H9 (cell line): Measurements from ENCODE around the gene RAB5A. TPM values are rescaled to one million over a fixed set of nuclear protein-coding genes. Genes with fewer than 3 reads are reported as not detected.

ENCODE experiments used
- DNase-seq: peaks from one replicate; pipeline ENCODE4 v3.0.0-alpha.2; 2017
- H2AFZ ChIP-seq: one replicate; pipeline ENCODE4 v1.6.1; 2013; ENCODE audit warnings: mild to moderate bottlenecking, low read length, control low read depth, moderate library complexity
- H2AK5ac ChIP-seq: 2 replicates; pipeline ENCODE4 v1.6.1; 2013; ENCODE audit warnings: low read length, control low read depth, mixed read lengths; ENCODE audit not compliant: insufficient read length
- H2BK120ac ChIP-seq: one replicate; pipeline ENCODE4 v1.6.1; 2013; ENCODE audit warnings: low read depth, mild to moderate bottlenecking, low read length, control low read depth, inconsistent platforms; ENCODE audit not compliant: poor library complexity, severe bottlenecking
- H2BK12ac ChIP-seq: 2 replicates; pipeline ENCODE4 v1.6.1; 2013; ENCODE audit warnings: low read length, control low read depth, mixed read lengths, low read depth; ENCODE audit not compliant: insufficient read length
- H2BK15ac ChIP-seq: 2 replicates; pipeline ENCODE4 v1.6.1; 2013; ENCODE audit warnings: low read depth, low read length, control low read depth
- H2BK20ac ChIP-seq: one replicate; pipeline ENCODE4 v1.6.1; 2013; ENCODE audit warnings: low read depth, mild to moderate bottlenecking, low read length, control low read depth, inconsistent platforms; ENCODE audit not compliant: poor library complexity, severe bottlenecking
- H2BK5ac ChIP-seq: 2 replicates; pipeline ENCODE4 v1.6.1; 2013; ENCODE audit warnings: low read length, control low read depth, mixed read lengths; ENCODE audit not compliant: insufficient read length
- H3K14ac ChIP-seq: 2 replicates; pipeline ENCODE4 v1.6.1; 2013; ENCODE audit warnings: low read length, control low read depth; ENCODE audit not compliant: insufficient read depth
- H3K18ac ChIP-seq: 2 replicates; pipeline ENCODE4 v1.6.1; 2013; ENCODE audit warnings: low read depth, mild to moderate bottlenecking, mixed read lengths, low read length, control low read depth; ENCODE audit not compliant: insufficient read length
- H3K23ac ChIP-seq: 2 replicates; pipeline ENCODE4 v1.6.1; 2013; ENCODE audit warnings: low read length, control low read depth, mixed read lengths, low read depth; ENCODE audit not compliant: insufficient read length
- H3K23me2 ChIP-seq: 2 replicates; pipeline ENCODE4 v1.6.1; 2013; ENCODE audit warnings: low read depth, mild to moderate bottlenecking, mixed read lengths, low read length, control low read depth; ENCODE audit not compliant: insufficient read length, poor library complexity, severe bottlenecking
- H3K27ac ChIP-seq: 2 replicates; pipeline ENCODE4 v1.5.1; 2013; ENCODE audit warnings: low read length, control low read depth, mixed read lengths, low read depth; ENCODE audit not compliant: insufficient read length
- H3K27me3 ChIP-seq: 2 replicates; pipeline ENCODE4 v1.6.1; 2013; ENCODE audit warnings: low read length, control low read depth, inconsistent platforms; ENCODE audit not compliant: insufficient read depth
- H3K4ac ChIP-seq: 2 replicates; pipeline ENCODE4 v1.6.1; 2013; ENCODE audit warnings: low read depth, mild to moderate bottlenecking, control low read depth, inconsistent platforms, low read length, moderate library complexity
- H3K4me1 ChIP-seq: 2 replicates; pipeline ENCODE4 v1.6.1; 2013; ENCODE audit warnings: low read length, control low read depth, inconsistent platforms; ENCODE audit not compliant: insufficient read depth
- H3K4me2 ChIP-seq: 2 replicates; pipeline ENCODE4 v1.6.1; 2013; ENCODE audit warnings: low read length, control low read depth, mixed read lengths; ENCODE audit not compliant: insufficient read length, insufficient read depth
- H3K56ac ChIP-seq: 2 replicates; pipeline ENCODE4 v1.6.1; 2013; ENCODE audit warnings: low read depth, mild to moderate bottlenecking, mixed read lengths, low read length, control low read depth; ENCODE audit not compliant: insufficient read length
- H3K79me1 ChIP-seq: 2 replicates; pipeline ENCODE4 v1.6.1; 2013; ENCODE audit warnings: low read depth, mild to moderate bottlenecking, moderate library complexity, low read length, control low read depth, inconsistent platforms; ENCODE audit not compliant: insufficient read depth, poor library complexity, severe bottlenecking
- H3K79me2 ChIP-seq: 2 replicates; pipeline ENCODE4 v1.6.1; 2013; ENCODE audit warnings: low read length, control low read depth, inconsistent platforms; ENCODE audit not compliant: insufficient read depth
- H3K9ac ChIP-seq: 2 replicates; pipeline ENCODE4 v1.6.1; 2013; ENCODE audit warnings: low read length, control low read depth, mixed read lengths; ENCODE audit not compliant: insufficient read length; ENCODE audit errors: extremely low read depth
- H3K9me3 ChIP-seq: one replicate; pipeline ENCODE4 v1.6.1; 2013; ENCODE audit warnings: low read depth, low read length, inconsistent platforms; ENCODE audit not compliant: control insufficient read depth
- H3T11ph ChIP-seq: one replicate; pipeline ENCODE4 v1.6.1; 2013; ENCODE audit warnings: mild to moderate bottlenecking, low read length, control low read depth, inconsistent platforms
- H4K20me1 ChIP-seq: one replicate; pipeline ENCODE4 v1.6.1; 2013; ENCODE audit not compliant: control insufficient read depth, insufficient read length, insufficient read depth
- H4K5ac ChIP-seq: 2 replicates; pipeline ENCODE4 v1.6.1; 2013; ENCODE audit warnings: low read depth, mild to moderate bottlenecking, mixed read lengths, low read length, control low read depth; ENCODE audit not compliant: insufficient read length
- H4K8ac ChIP-seq: replicated peaks from 2 replicates; pipeline ENCODE4 v1.6.1; 2013; ENCODE audit warnings: low read length, control low read depth, mixed read lengths, low read depth; ENCODE audit not compliant: insufficient read length
- H4K91ac ChIP-seq: 2 replicates; pipeline ENCODE4 v1.6.1; 2013; ENCODE audit warnings: low read depth, mild to moderate bottlenecking, moderate library complexity, mixed read lengths, low read length, control low read depth; ENCODE audit not compliant: insufficient read length
- H3K27ac Mint-ChIP-seq, 3 experiments: 2 replicates in 2 of 3; 3 replicates in 1 of 3; pipeline ENCODE4 v1.8.0; 2020 to 2021; ENCODE audit warnings: mixed read lengths in 3 of 3, mild to moderate bottlenecking in 1 of 3, moderate library complexity in 1 of 3
- H3K27me3 Mint-ChIP-seq: 2 replicates; pipeline ENCODE4 v1.8.0; 2021; ENCODE audit warnings: low read depth, mild to moderate bottlenecking, moderate library complexity, mixed read lengths
- H3K36me3 Mint-ChIP-seq, 3 experiments: 2 replicates in 2 of 3; 3 replicates in 1 of 3; pipeline ENCODE4 v1.8.0; 2020 to 2021; ENCODE audit warnings: low read depth in 3 of 3, mixed read lengths in 3 of 3; ENCODE audit not compliant: insufficient read depth in 1 of 3
- H3K4me1 Mint-ChIP-seq, 2 experiments: 2 replicates each; pipeline ENCODE4 v1.8.0; 2020; ENCODE audit warnings: mixed read lengths in 2 of 2
- H3K4me3 Mint-ChIP-seq, 2 experiments: 2 replicates in 1 of 2; 3 replicates in 1 of 2; pipeline ENCODE4 v1.8.0; 2020 to 2021; ENCODE audit warnings: mild to moderate bottlenecking in 2 of 2, mixed read lengths in 2 of 2, moderate library complexity in 1 of 2
- H3K9me3 Mint-ChIP-seq, 2 experiments: 2 replicates in 1 of 2; 3 replicates in 1 of 2; pipeline ENCODE4 v1.8.0; 2020; ENCODE audit warnings: mild to moderate bottlenecking in 2 of 2, mixed read lengths in 2 of 2, moderate library complexity in 1 of 2
- CTCF ChIP-seq: fragments of 200-600 bp; sonication (generic); conservative IDR thresholded peaks from 3 replicates; pipeline ENCODE4 v1.8.0; 2021; ENCODE audit warnings: antibody characterized with exemption, mild to moderate bottlenecking
- WGBS: extraction: QIAGEN DNeasy Blood & Tissue Kit; methylation state at CpG from one replicate; pipeline ENCODE4 v1.1.7; 2013; ENCODE audit warnings: missing lambda C conversion rate, low lambda C conversion rate, mixed read lengths; ENCODE audit not compliant: insufficient read length; ENCODE audit errors: extremely low coverage; 5-methylcytosine and 5-hydroxymethylcytosine counted together
- total RNA-seq: library from RNA; stranded (reverse); gene quantifications from 2 replicates; pipeline ENCODE4 v1.2.1, GENCODE V29; 2021

Gene RAB5A
- total RNA-seq, 1 experiment from 2014 or later = 84.8 TPM

- Mint-ChIP-seq H3K27me3 (no peaks in the 10 kb centered on the region), H3K4me3 (no peak overlapping the region), H3K9me3 (no peaks in the 10 kb centered on the region), H3K27ac (no peak overlapping the region), H3K4me1 (no peaks in the 10 kb centered on the region), H3K36me3 (no peaks in the 10 kb centered on the region)
- no peak overlapping the region for H4K5ac ChIP-seq
- H3K14ac ChIP-seq = no peak overlapping the region
- no peak overlapping the region for H2BK12ac ChIP-seq
- no peaks in the 10 kb centered on the region for H3K9me3 ChIP-seq
- no peak overlapping the region for H3K23ac ChIP-seq
- H2AK5ac ChIP-seq = no peak overlapping the region
- no peak overlapping the region for H4K91ac ChIP-seq
- no peak for TF ChIP-seq CTCF
- H3T11ph ChIP-seq = no peak overlapping the region
- no peak overlapping the region for H2BK20ac ChIP-seq
- H3K4ac ChIP-seq = no peak overlapping the region
- H3K27ac ChIP-seq = no peak overlapping the region
- H2BK15ac ChIP-seq = no peak overlapping the region
- no peak overlapping the region for H2BK120ac ChIP-seq
- H3K9ac ChIP-seq = no peak overlapping the region
- H3K4me2 ChIP-seq = no peak overlapping the region
- no peak for DNase-seq
- H4K8ac ChIP-seq = no peak overlapping the region
- H3K79me2 ChIP-seq = no peaks in the 10 kb centered on the region
- H3K23me2 ChIP-seq = no peaks in the 10 kb centered on the region
- H2AFZ ChIP-seq = no peak overlapping the region
- H3K56ac ChIP-seq = no peak overlapping the region
- H2BK5ac ChIP-seq = no peak overlapping the region
- no peaks in the 10 kb centered on the region for H4K20me1 ChIP-seq
- no peaks in the 10 kb centered on the region for H3K27me3 ChIP-seq
- WGBS = no CpG with 5 or more reads among the region's 1 CpG
- H3K4me1 ChIP-seq = no peaks in the 10 kb centered on the region
- no peak overlapping the region for H3K18ac ChIP-seq
- no peaks in the 10 kb centered on the region for H3K79me1 ChIP-seq
These were observed 66.5 kb downstream of the RAB5A start for GRCh38 chr3:20013396-20013795.
